Measurements from ENCODE around the gene TNRC6A.

DNA sequence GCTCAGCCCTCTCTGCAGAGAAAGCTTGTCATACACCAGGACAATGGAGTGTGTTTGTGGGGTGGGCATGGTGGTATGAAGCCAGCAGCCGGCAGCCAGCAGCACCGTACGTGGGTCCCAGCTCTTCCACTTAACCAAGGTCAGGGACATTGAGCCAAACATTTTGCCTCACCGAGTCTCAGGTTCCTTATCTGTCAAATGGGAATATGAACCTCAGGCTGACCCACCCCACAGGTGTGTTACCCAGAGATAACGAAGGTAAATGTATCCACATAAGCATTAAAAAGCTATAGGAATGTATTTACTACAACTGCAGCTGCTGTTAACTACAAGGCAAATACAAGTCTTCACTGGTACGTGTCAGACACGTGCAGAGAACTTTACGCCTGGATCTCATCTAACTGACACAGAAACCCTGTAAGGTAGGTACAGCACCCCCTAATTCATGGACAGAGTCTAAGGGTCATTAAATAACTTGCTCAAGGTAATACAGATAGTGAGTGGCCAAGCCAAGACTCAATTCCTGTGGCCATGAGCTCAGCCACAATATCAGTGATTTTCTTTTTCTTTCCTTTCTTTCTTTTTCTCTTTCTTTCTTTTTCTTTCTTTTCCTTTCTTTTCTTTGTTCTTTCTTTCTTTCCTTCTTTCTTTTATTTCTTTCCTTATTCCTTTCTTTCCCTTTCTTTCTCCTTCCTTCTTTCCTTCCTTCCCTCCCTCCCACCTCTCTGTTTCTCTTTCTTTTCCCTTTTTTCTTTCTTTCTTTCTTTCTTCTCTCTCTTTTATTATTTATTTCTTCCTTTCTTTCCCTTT lies 117.3 kb downstream of the TNRC6A start:
- TF ChIP-seq, protein P1, sequence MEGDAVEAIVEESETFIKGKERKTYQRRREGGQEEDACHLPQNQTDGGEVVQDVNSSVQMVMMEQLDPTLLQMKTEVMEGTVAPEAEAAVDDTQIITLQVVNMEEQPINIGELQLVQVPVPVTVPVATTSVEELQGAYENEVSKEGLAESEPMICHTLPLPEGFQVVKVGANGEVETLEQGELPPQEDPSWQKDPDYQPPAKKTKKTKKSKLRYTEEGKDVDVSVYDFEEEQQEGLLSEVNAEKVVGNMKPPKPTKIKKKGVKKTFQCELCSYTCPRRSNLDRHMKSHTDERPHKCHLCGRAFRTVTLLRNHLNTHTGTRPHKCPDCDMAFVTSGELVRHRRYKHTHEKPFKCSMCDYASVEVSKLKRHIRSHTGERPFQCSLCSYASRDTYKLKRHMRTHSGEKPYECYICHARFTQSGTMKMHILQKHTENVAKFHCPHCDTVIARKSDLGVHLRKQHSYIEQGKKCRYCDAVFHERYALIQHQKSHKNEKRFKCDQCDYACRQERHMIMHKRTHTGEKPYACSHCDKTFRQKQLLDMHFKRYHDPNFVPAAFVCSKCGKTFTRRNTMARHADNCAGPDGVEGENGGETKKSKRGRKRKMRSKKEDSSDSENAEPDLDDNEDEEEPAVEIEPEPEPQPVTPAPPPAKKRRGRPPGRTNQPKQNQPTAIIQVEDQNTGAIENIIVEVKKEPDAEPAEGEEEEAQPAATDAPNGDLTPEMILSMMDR (CRISPR knock-in tag; IDR thresholded peaks at IDR 0.05) = no peak
- TF ChIP-seq RNF2 (conservative IDR thresholded peaks at IDR 0.05; ENCODE audit: low read depth) (no peak), ZSCAN20 (CRISPR knock-in tag; IDR thresholded peaks at IDR 0.05; ENCODE audit: borderline replicate concordance) (no peak), ELF4 (CRISPR knock-in tag; IDR thresholded peaks at IDR 0.05; ENCODE audit: borderline replicate concordance) (no peak), TCF12 (IDR thresholded peaks at IDR 0.05) (no peak), TCF12 (CRISPR knock-in tag; IDR thresholded peaks at IDR 0.05) (no peak), SALL2 (CRISPR knock-in tag; IDR thresholded peaks at IDR 0.05) (no peak), MAF1 (CRISPR knock-in tag; IDR thresholded peaks at IDR 0.05; ENCODE audit: borderline replicate concordance) (no peak), ZNF629 (CRISPR knock-in tag; conservative IDR thresholded peaks at IDR 0.05) (peak; percentile 90), POLR2G (IDR thresholded peaks at IDR 0.05; ENCODE audit: low read depth, low read length) (no peak), POLR2AphosphoS2 (IDR thresholded peaks at IDR 0.05; ENCODE audit: low read depth, low read length) (no peak), ZNF274 (CRISPR knock-in tag; IDR thresholded peaks at IDR 0.05) (no peak), ONECUT2 (CRISPR knock-in tag; IDR thresholded peaks at IDR 0.05) (no peak), MTA1 (CRISPR knock-in tag; IDR thresholded peaks at IDR 0.05; ENCODE audit: borderline replicate concordance) (no peak)
- TF ChIP-seq, protein P2, sequence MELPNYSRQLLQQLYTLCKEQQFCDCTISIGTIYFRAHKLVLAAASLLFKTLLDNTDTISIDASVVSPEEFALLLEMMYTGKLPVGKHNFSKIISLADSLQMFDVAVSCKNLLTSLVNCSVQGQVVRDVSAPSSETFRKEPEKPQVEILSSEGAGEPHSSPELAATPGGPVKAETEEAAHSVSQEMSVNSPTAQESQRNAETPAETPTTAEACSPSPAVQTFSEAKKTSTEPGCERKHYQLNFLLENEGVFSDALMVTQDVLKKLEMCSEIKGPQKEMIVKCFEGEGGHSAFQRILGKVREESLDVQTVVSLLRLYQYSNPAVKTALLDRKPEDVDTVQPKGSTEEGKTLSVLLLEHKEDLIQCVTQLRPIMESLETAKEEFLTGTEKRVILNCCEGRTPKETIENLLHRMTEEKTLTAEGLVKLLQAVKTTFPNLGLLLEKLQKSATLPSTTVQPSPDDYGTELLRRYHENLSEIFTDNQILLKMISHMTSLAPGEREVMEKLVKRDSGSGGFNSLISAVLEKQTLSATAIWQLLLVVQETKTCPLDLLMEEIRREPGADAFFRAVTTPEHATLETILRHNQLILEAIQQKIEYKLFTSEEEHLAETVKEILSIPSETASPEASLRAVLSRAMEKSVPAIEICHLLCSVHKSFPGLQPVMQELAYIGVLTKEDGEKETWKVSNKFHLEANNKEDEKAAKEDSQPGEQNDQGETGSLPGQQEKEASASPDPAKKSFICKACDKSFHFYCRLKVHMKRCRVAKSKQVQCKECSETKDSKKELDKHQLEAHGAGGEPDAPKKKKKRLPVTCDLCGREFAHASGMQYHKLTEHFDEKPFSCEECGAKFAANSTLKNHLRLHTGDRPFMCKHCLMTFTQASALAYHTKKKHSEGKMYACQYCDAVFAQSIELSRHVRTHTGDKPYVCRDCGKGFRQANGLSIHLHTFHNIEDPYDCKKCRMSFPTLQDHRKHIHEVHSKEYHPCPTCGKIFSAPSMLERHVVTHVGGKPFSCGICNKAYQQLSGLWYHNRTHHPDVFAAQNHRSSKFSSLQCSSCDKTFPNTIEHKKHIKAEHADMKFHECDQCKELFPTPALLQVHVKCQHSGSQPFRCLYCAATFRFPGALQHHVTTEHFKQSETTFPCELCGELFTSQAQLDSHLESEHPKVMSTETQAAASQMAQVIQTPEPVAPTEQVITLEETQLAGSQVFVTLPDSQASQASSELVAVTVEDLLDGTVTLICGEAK (IDR thresholded peaks at IDR 0.05) = no peak
- TF ChIP-seq, protein P2 (CRISPR knock-in tag; IDR thresholded peaks at IDR 0.05) = no peak
